T-helper 2 cell (primary cell): Measurements from ENCODE around the gene P2RX7.
"Not testable (repeated sequence)": the region's sequence is repeated elsewhere in the genome, so short reads cannot be mapped to it uniquely, and the experiment has no call there.

Experiments
- DNase-seq, 5 experiments: peaks; one replicate each; pipeline versions ENCODE4 v3.0.0 to v3.0.0-alpha.2; 2012 to 2022

P2RX7 gene

GRCh38 chr12:121209624-121210572 lies 77.2 kb downstream of the P2RX7 start, which contains the start of gene P2RX4:
Gene P2RX4, plus strand, starts transcription at chr12:121210129. Its CDS starts 36 bp downstream, at chr12:121210165.
- peak; percentile 64 to 93 (median 82) for DNase-seq

GRCh38 chr12:121212875-121213274 lies 80.2 kb downstream of the P2RX7 start:
- no peak for DNase-seq

GRCh38 chr12:121214166-121214777 lies 81.6 kb downstream of the P2RX7 start:
- DNase-seq: peak in 1 of 5 experiments; percentile 86

- DNase-seq: peak in 1 of 5 experiments; percentile 61
Measured at GRCh38 chr12:121214855-121215745, 82.4 kb downstream of the P2RX7 start.

GRCh38 chr12:121216102-121216501 lies 83.4 kb downstream of the P2RX7 start:
- DNase-seq: no peak

- DNase-seq: no peak
Measured at GRCh38 chr12:121217063-121217462, 84.4 kb downstream of the P2RX7 start.

GRCh38 chr12:121217761-121218160 lies 85.1 kb downstream of the P2RX7 start:
- no peak for DNase-seq

GRCh38 chr12:121218588-121219352 lies 86.1 kb downstream of the P2RX7 start:
- DNase-seq: no peak

GRCh38 chr12:121219353-121219986 lies 86.8 kb downstream of the P2RX7 start:
- no peak for DNase-seq

- peak in 2 of 5 experiments; percentile 24 to 58 for DNase-seq
Measured at GRCh38 chr12:121222847-121223246, 90.2 kb downstream of the P2RX7 start.

GRCh38 chr12:121223292-121224285 lies 90.9 kb downstream of the P2RX7 start:
- DNase-seq: peak in 3 of 5 experiments; percentile 16 to 91 (median 57)

- DNase-seq: peak in 3 of 5 experiments; percentile 26 to 94 (median 48)
Measured at GRCh38 chr12:121224591-121224990, 91.9 kb downstream of the P2RX7 start.

- no peak for DNase-seq
Measured at GRCh38 chr12:121226399-121226798, 93.7 kb downstream of the P2RX7 start.

GRCh38 chr12:121226871-121227270 lies 94.2 kb downstream of the P2RX7 start:
- not testable (repeated sequence) for DNase-seq

GRCh38 chr12:121227294-121227693 lies 94.6 kb downstream of the P2RX7 start:
- peak in 1 of 5 experiments; percentile 30 for DNase-seq

GRCh38 chr12:121228919-121229665 lies 96.4 kb downstream of the P2RX7 start:
- DNase-seq: no peak

- DNase-seq: peak; percentile 21 to 70 (median 40)
Measured at GRCh38 chr12:121229826-121230537, 97.3 kb downstream of the P2RX7 start.

- no peak for DNase-seq
Measured at GRCh38 chr12:121230538-121230907, 97.8 kb downstream of the P2RX7 start.

- no peak for DNase-seq
Measured at GRCh38 chr12:121232163-121232562, 99.5 kb downstream of the P2RX7 start.
